Measurements from ENCODE around the gene SEMA7A. TPM values are rescaled to one million over a fixed set of nuclear protein-coding genes. Genes with fewer than 3 reads are reported as not detected.

The SEMA7A gene
- total and polyA plus RNA-seq, 11 donors: 0.53 to 7.5 (median 1.8) TPM

DNA sequence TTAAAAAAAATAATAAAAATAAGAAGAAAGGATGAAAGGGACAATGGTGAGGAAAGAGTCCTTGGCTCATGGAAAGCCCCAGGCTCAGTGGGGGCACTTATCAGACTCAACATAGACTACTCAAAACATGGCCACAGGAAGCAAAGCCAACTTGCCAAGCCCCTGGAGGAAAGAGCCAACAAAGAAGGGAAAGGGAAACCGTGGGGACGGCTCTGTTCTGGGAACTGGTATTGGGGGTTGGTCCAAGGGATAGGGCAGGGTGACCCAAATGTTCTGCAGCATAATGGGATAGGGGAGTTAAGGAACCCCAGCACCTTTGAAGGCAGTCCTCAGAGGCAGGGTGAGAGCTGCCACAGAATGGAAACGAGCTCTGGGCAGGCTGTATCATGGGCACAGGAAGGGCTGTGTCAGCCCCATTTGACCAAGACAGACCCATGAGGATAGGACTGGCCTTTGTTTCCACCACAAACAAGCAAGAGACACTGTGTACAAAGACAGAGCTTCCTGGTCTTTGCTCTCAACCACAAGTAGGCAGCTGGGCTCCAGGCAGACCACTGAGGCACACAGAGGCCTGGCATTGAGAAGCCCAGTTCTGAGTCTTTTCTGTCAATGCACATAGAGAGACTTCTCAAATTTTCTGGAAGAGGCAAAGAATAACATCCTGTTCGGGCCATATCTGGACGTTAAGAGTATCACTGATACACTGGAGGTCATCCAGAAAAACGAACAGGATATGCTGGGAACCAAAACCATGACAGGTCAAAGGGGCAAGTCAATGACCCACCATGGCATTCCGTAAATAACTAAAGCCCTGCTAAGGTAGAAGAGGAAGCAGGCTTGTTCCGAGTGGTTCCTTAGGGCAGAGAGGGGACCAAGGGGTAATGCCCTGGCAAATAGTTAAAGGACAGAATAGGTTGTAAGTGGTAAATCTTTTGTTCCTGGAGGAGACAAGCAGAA lies 10.6 kb upstream of the SEMA7A start:
- 40 to 57% (median 41%) methylated on average over 8 of the region's 8 CpGs for WGBS, 4 donors
- H3K36me3 ChIP-seq: peaks cover 0 to 50% (median 46%) of the 10 kb centered on the region in 9 donors
- TF ChIP-seq, protein P1, sequence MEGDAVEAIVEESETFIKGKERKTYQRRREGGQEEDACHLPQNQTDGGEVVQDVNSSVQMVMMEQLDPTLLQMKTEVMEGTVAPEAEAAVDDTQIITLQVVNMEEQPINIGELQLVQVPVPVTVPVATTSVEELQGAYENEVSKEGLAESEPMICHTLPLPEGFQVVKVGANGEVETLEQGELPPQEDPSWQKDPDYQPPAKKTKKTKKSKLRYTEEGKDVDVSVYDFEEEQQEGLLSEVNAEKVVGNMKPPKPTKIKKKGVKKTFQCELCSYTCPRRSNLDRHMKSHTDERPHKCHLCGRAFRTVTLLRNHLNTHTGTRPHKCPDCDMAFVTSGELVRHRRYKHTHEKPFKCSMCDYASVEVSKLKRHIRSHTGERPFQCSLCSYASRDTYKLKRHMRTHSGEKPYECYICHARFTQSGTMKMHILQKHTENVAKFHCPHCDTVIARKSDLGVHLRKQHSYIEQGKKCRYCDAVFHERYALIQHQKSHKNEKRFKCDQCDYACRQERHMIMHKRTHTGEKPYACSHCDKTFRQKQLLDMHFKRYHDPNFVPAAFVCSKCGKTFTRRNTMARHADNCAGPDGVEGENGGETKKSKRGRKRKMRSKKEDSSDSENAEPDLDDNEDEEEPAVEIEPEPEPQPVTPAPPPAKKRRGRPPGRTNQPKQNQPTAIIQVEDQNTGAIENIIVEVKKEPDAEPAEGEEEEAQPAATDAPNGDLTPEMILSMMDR (IDR thresholded peaks at IDR 0.05): no peak
- TF ChIP-seq POLR2A (IDR thresholded peaks at IDR 0.05): no peak
- H3K27me3 ChIP-seq: no peaks in the 10 kb centered on the region
- H3K27ac ChIP-seq: peak overlapping the region in 2 of 12 donors; percentile 13 to 65
- no peak for ATAC-seq
- H3K9me3 ChIP-seq: no peaks in the 10 kb centered on the region
- intact Hi-C loops (cut with DNase I): no loop called here
- H3K4me1 ChIP-seq: peaks cover 0 to 22% (median 5%) of the 10 kb centered on the region in 12 donors
- no peak overlapping the region for H3K4me3 ChIP-seq
- DNase-seq: no peak

DNA sequence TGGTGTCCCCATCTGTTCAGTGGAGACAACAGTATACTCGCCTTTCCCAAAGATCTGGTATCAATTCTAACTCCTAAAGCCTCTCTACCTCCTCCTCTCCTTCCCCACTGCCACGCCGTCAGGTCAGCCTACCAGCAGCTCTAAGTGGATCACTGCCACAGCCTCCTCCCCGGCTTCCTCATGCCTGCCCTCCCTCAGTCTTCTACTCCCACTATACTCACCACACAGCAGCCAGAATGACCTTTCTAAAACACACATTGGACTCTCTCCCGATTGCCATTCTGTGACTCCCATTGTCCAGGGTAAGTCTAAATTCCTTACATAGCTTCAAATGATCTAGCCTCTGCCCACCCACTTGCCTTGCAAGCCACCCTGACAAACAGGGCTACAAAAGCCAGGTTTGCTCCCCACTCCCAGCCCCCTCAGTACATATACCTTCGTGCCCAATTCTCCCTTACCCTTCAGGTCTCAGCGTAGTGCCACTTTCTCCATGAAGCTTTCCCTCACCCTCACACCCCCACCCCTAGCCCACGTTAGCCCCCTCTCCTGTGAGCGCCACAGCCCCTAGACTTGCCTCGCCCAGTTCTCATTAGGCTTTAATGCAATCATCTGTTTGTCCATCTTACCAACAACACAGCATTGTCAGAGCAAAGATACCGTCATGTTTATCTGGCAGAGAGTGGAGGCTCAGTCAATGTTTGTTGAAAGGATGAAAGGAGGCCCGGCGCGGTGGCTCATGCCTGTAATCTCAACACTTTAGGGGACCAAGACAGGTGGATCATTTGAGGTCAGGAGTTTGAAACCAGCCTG lies 9.5 kb upstream of the SEMA7A start:
- no peak for DNase-seq
- intact Hi-C loops (cut with DNase I): no loop called here

DNA sequence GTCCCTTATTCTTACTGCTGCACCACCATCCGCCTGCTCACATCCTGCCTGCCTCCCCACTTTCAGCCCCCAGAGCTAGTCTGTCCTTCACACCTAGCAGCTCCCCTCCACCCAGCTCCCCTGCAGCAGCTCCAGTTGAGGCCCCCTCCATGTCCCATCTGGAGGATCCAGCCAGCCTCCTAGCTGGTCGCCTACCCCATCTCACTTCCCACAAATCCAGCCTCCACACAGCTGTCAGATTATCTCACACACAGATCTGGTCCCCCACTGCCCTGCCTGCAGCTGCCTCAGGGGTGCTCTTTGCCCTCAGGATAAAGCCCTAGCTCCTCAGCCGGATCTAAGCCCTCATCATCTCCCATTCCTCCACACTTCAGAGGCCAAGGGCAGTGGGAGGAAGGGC lies 8.8 kb upstream of the SEMA7A start:
- DNase-seq (no peak), ATAC-seq (no peak)
- intact Hi-C loops (cut with DNase I): no loop called here

More for the DNA sequence above, 9.5 kb upstream of the SEMA7A start:
- Histone ChIP-seq H3K4me3 (no peak overlapping the region), H3K4me1 (peaks cover 0 to 22% (median 5%) of the 10 kb centered on the region in 12 donors), H3K9me3 (no peaks in the 10 kb centered on the region), H3K36me3 (peaks cover 0 to 39% (median 35%) of the 10 kb centered on the region in 9 donors), H3K27me3 (no peaks in the 10 kb centered on the region), H3K27ac (no peak overlapping the region)
- no peak for ATAC-seq
- 82 to 85% (median 84%) methylated on average over 14 of the region's 14 CpGs for WGBS, 4 donors
- no peak for TF ChIP-seq POLR2A (IDR thresholded peaks at IDR 0.05)

DNA sequence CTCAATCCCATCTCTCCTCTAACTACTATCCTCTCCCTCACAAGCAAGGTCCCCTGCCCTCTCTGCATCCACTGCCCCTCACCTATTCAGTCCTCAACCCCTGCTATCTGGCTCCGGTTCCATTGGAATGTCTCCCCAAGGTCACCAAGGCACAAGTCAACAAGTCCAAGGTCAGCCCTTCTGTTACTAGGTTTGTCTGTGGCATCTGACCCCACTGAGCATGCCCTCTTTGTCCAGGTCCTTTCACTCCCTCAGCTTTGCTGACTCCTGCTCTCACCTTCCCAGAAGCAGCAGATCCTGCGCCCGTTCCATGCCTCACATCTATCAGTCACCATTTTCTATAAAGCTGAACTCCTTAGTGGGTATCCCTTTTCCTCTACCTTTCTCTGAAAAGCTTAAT lies 8.3 kb upstream of the SEMA7A start:
- Histone ChIP-seq H3K4me1 (peaks cover 0 to 22% (median 5%) of the 10 kb centered on the region in 12 donors), H3K27ac (peak overlapping the region in 1 of 12 donors; percentile 45), H3K4me3 (no peak overlapping the region), H3K27me3 (no peaks in the 10 kb centered on the region), H3K9me3 (no peaks in the 10 kb centered on the region), H3K36me3 (peaks cover 0 to 26% (median 22%) of the 10 kb centered on the region in 9 donors)
- ATAC-seq: no peak
- TF ChIP-seq, protein P1 (IDR thresholded peaks at IDR 0.05): no peak
- TF ChIP-seq POLR2A (IDR thresholded peaks at IDR 0.05): no peak
- intact Hi-C loops (cut with DNase I): no loop called here
- 73 to 84% (median 77%) methylated on average over 3 of the region's 3 CpGs for WGBS, 4 donors
- DNase-seq: no peak

More for the DNA sequence above, 8.8 kb upstream of the SEMA7A start:
- H3K4me3 ChIP-seq: no peak overlapping the region
- no peaks in the 10 kb centered on the region for H3K9me3 ChIP-seq
- H3K27me3 ChIP-seq: no peaks in the 10 kb centered on the region
- TF ChIP-seq, protein P1 (IDR thresholded peaks at IDR 0.05): no peak
- no peak for TF ChIP-seq POLR2A (IDR thresholded peaks at IDR 0.05)
- peaks cover 0 to 22% (median 5%) of the 10 kb centered on the region in 12 donors for H3K4me1 ChIP-seq
- no peak overlapping the region for H3K27ac ChIP-seq
- peaks cover 0 to 32% (median 28%) of the 10 kb centered on the region in 9 donors for H3K36me3 ChIP-seq
- WGBS, 4 donors: 75 to 90% (median 82%) methylated on average over 3 of the region's 3 CpGs
